NB4 (cell line): ENCODE data around the gene BBOF1.

Source experiments
- DNase-seq: peaks from one replicate; pipeline ENCODE4 v3.0.0; 2010; ENCODE audit warnings: low read depth
- H3K4me3 ChIP-seq: one replicate; pipeline ENCODE4 v1.5.1; 2011; ENCODE audit warnings: mild to moderate bottlenecking, low read depth, low read length, moderate library complexity
- MYC ChIP-seq: IDR thresholded peaks from 2 replicates; pipeline ENCODE4 v1.6.1; 2011; ENCODE audit warnings: low read depth, low read length
- POLR2A ChIP-seq: IDR thresholded peaks from 2 replicates; pipeline ENCODE4 v1.6.1; 2011; ENCODE audit warnings: mild to moderate bottlenecking; ENCODE audit not compliant: insufficient read length; ENCODE audit errors: extremely low read depth
- TF ChIP-seq, protein P1 (sequence below): IDR thresholded peaks from 2 replicates; pipeline ENCODE4 v1.6.1; 2011; ENCODE audit warnings: low read depth, low read length
- TF ChIP-seq, protein P2 (sequence below): IDR thresholded peaks from one replicate; pipeline ENCODE4 v1.5.1; 2012; ENCODE audit warnings: low read depth, low read length

Gene BBOF1

DNA sequence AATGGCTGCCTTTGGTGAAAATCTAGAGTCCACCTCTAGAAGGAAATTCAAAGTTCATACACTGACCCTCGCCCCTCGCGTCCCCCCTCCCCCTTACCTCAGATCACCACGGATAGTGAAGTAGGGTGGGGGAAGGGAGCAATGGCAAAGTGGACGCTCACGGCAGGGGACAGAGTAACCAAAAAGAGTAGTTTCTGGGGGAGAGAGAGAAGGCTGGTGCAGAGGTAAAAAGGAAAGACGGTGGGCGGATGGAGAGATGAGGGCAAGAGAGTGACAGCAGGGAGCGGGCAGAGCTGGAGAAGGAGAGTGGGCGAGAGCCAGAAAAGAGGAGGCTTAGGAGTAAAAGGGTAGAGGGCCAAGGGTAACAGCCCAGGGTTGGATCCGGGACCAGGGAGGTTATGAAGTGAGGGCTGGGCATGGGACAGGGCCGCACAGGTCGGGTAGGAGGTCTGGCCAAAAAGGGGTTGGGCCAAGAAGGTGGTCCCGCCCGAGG lies 64.7 kb downstream of the BBOF1 start:
- TF ChIP-seq, protein P1, sequence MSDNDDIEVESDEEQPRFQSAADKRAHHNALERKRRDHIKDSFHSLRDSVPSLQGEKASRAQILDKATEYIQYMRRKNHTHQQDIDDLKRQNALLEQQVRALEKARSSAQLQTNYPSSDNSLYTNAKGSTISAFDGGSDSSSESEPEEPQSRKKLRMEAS: no peak
- no peak for TF ChIP-seq MYC
- TF ChIP-seq, protein P2, sequence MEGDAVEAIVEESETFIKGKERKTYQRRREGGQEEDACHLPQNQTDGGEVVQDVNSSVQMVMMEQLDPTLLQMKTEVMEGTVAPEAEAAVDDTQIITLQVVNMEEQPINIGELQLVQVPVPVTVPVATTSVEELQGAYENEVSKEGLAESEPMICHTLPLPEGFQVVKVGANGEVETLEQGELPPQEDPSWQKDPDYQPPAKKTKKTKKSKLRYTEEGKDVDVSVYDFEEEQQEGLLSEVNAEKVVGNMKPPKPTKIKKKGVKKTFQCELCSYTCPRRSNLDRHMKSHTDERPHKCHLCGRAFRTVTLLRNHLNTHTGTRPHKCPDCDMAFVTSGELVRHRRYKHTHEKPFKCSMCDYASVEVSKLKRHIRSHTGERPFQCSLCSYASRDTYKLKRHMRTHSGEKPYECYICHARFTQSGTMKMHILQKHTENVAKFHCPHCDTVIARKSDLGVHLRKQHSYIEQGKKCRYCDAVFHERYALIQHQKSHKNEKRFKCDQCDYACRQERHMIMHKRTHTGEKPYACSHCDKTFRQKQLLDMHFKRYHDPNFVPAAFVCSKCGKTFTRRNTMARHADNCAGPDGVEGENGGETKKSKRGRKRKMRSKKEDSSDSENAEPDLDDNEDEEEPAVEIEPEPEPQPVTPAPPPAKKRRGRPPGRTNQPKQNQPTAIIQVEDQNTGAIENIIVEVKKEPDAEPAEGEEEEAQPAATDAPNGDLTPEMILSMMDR: no peak
- TF ChIP-seq POLR2A: no peak
- H3K4me3 ChIP-seq: peak overlapping the region; percentile 98
- DNase-seq: no peak

DNA sequence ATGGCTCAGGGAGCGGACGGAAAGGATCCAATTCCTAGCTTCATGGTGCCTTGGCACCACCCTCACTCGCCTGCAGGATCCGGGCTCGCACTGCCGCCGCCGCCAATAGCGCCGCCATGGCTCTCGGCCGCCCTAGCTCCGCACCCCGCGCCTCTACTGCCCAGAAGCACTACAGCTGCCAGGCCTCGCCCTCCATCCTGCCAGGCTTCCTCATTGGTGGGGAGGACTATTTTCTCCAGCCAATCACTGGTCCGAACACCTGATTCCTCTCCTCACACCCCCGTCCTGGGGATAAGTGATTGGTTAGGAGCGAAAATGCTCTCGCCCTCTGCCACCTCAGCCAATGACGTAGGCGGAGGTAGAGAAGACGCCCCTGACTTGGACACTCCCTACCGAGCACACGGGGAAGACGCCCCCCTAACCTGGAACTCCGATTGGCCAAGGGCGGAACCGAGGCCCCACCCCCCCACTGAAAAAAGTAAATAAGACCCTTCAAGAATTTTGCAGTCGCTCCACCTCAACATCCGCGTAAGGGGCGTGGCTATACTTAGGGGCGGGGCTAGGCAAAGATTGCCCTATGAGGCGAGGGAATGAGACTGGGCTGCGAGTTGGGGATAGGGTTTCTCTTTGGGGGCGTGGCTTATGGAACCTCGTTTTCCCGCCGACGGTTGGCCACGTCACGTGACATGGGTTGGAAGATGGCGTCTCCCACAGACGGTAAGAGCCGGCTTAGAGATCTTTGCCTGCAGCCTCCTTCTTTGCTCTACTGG lies 65.3 kb downstream of the BBOF1 start, which contains the start of the genes ALDH6A1 and LIN52:
Gene ALDH6A1, minus strand, starts transcription at position 177 of the 770 bp plus-strand sequence. Its CDS starts 59 bp downstream, at position 118.
Gene LIN52, plus strand, starts transcription at position 680 of the 770 bp plus-strand sequence. Its CDS starts 19 bp downstream, at position 699.
- H3K4me3 ChIP-seq: peak within 1 kb of the TSS; percentile 98
- TF ChIP-seq MYC (peak; percentile 68; the same call in 1 of the 2 replicates), POLR2A (peak; percentile 52)
- TF ChIP-seq, protein P1: peak; percentile 91
- TF ChIP-seq, protein P2: no peak
- DNase-seq: peak; percentile 100

DNA sequence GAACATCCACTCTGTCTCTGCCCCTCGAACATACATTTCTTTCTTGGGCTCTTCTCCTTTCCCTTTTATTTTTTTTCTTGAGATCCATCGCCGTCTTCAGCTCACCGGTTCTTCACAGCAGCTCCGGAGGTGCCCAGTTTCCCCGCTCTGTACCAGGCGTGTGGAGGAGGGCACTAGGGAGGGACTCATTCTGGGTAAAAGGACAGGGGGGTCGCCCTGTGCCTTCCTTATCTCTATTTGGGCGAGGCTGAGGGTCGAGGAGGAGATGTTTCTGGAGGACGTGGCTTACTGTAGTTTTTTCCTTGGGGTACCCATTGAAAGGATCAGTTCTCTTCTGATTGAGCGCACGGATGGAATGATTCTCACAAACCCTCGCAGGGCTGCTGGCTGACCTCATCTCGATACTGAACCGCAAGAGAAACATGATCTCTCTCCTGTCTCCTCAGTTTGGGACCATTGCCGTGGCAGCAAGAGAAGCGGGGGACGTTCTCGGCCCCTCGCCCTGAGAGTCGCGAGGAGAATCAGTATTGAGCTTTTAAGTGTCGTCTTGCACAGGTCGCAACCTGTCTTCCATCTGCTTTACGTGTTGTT lies 66.0 kb downstream of the BBOF1 start:
- no peak for TF ChIP-seq MYC
- TF ChIP-seq, protein P2: no peak
- TF ChIP-seq, protein P1: no peak
- TF ChIP-seq POLR2A: no peak
- peak overlapping the region; percentile 98 for H3K4me3 ChIP-seq
- peak; percentile 48 for DNase-seq

DNA sequence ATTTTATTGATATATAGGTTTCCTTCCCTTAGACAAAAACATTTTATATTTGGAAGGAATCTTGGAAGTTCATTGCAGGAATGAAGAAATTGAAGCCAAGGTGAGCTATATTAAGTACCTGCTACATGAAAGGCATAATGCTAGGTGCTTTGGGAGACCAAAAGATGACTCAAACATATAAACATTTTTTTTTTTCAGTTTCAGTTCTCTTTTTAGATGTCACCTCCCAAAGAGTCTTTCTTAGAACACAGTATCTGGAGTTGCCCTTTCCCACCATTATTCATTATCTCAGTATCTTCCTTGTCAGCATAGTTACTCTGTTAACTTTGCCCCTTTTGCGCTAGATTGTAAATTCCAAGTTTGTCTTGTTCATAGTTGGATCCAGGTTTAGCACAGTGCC lies 66.7 kb downstream of the BBOF1 start:
- TF ChIP-seq, protein P1: no peak
- no peak for TF ChIP-seq MYC
- TF ChIP-seq POLR2A: no peak
- TF ChIP-seq, protein P2: no peak
- peak overlapping the region; percentile 98 for H3K4me3 ChIP-seq
- DNase-seq: peak; percentile 35

DNA sequence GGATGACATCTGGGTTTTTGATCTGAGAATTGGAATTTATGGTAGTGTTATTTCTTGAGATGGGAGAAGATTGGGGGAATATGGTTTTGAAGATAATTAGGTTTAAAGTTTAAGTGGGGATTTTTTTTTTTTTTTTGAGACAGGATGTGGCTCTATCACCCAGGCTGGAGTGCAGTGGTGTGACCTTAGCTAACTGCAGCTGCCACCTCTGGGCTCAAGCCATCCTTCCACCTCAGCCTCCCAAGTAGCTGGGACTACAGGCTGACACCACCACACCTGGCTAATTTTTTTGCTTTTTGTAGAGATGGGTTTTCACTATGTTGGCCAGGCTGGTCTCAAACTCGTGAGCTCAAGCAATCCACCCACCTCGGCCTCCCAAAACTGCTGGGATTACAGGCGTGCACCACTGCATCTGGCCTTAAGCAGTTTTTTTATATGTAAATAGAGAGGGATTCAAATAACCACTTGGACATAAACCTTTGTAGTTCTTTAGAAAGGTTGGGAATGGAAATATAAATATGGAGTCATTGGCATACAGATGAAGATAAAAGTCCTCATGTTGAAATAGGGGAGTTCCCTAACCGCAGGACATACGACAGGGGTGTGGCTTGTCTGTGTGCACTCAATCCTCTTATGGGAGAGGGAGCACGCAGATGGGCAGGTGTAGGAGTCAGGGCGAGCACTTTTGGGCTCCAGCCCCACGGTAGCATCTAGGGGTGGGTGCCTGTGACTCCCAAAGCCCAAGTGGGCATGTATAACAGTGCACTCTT lies 70.3 kb downstream of the BBOF1 start:
- H3K4me3 ChIP-seq: no peak overlapping the region
- TF ChIP-seq, protein P1: no peak
- no peak for TF ChIP-seq POLR2A
- TF ChIP-seq, protein P2: no peak
- no peak for TF ChIP-seq MYC
- DNase-seq: peak; percentile 4
